Measurements from ENCODE around the gene STX2. TPM values are rescaled to one million over a fixed set of nuclear protein-coding genes. Genes with fewer than 3 reads are reported as not detected.
"Not testable (repeated sequence)": the region's sequence is repeated elsewhere in the genome, so short reads cannot be mapped to it uniquely, and the experiment has no call there.

The STX2 gene
- 45.7 and 45.9 TPM in 2 replicates for total RNA-seq (2014; rRNA removed)
- polyA plus RNA-seq (2012): 23.3 TPM

DNA sequence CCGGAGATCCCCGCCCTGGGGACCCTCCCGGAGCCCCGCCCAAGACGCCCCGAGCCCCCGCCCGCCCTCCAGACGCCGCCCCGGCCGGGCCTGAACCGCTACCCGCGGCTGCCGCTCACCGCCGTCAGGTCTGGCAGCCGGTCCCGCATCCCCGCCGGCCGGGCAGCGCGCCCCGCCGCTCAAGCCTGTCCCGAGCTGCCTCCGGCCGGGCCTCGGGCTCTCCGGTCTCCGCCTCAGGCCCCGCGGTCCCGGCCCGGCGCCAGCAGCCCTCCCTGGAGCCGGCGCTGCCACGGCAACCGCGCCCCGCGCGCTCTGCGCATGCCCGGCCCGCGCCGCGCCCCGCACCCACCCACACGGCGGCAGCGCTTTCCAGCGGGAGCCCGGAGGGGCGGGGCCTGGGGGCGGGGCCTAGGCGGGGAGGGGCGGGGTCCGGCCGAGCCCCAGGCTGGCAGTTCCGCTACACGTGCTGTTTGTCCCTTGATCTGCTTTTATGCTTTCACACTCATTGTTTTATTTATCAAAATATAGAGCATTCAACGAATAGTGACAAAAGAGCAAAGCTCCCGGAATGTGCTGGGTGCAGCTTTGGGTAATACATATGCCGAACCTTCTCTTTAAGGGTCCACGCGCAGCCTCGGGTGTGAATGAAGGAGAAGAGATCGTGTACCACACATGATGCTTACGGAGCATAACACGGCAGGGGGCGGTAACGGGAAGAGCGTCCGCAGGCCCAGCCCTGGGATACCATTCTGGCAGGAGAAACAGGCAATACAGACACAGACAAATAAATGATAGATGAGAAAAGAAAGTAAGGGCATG is at the start of gene STX2:
STX2 (minus strand) TSS at position 300 of the 819 bp plus-strand sequence; CDS start at position 149, 151 bp downstream.
- DNase-seq (ENCODE audit: low read depth): peak; percentile 81

DNA sequence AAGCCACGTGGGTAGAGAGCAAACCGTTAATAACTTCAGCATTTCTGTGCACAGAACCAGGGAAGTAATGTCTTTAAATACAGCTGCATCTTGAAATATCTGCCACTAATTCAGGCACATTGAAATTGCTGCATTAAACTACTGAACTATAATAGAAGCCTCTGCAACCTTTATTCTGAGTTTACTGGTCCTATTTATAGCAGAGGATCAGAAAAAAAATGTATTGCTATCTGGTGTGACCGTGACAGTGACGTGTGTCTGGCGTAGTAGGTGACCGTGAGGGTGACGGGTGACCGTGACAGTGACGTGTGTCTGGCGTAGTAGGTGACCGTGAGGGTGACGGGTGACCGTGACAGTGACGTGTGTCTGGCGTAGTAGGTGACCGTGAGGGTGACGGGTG is 48.1 kb upstream of the STX2 start:
- not testable (repeated sequence) for DNase-seq (ENCODE audit: low read depth)

DNA sequence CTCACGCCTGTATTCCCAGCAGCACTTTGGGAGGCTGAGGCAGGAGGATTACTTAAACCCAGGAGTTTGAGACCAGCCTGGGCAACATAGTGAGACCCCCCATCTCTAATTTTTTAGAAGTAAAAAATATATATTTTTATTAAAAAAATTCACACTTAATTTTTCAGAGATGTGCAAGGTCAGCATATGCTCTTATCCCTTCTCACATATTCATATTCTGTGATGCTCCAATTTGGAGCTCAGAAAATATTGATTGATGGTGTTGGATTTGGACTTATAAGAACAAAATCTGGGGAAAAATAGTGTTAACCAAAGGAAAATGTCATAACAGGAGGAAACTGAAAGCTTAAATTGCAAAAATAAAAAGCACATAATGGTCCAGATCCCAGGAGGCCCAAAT is 42.5 kb upstream of the STX2 start:
- no peak for DNase-seq (ENCODE audit: low read depth)

DNA sequence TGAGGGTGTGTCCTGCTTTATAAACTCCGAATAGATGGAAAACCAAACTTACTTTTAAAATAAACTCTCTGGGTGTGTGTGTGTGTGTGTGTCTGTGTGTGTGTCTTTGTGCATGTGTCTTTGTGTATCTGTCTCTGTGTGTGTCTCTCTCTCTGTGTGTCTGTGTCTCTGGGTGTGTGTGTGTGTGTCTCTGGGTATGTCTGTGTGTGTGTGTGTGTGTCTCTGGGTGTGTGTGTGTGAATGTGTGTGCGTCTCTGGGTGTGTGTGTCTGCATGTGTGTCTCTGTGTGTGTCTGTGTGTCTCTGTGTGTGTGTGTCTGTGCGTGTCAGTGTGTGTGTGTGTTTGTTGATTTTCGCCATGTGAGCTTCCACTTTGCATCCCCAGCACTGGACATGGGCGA is 42.0 kb upstream of the STX2 start:
- no peak for DNase-seq (ENCODE audit: low read depth)

DNA sequence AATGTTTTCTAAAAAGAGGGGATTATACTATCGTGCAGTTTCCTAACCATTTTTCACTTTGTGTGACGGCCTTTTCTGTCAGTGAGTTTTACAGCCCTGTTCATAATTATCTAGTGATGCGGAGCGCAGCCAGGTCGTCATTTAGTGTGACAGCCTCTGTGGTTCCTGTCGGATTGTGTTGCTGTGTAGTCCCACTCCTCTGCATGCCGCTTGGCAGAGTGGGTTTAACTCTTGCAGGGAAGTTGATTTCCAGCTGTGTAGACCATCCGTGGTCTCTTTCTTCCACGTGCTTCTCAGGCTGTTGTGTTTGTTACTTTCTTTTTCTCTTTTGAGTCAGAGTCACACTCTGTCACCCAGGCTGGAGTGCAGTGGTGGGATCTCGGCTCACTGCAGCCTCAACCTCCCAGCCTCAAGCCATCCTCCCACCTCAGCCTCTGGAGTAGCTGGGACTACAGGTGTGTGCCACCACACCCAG is 41.4 kb upstream of the STX2 start:
- no peak for DNase-seq (ENCODE audit: low read depth)

DNA sequence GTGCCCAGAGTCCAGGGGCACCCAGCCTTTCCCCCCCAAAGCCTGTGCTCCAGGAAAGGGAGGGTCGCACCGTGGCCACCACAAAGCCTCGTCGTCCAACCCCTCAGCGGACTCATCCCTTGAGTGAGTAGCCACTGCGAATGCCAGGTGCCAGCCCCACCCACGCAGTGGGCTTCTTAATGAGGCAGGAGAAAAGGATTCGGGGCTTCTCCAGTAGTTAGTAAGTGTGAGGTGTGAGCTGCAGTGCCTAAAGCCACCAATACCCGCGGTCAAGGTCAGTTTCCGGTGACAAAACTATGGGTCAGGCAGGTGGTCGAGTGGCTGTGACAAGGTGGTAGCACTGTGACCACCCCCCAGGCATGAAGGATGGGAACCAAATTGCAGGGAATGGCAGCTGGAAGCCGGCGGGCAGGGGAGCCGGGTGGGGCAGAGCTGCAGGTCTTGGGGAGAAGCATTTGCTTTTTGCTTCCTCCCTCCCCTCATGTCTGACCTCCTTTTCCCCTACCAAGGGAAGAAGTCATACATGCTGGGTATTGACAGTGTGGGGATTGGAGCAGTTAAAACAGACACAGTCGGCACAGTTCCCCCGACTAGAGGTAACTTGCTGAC is 40.8 kb upstream of the STX2 start:
- no peak for DNase-seq (ENCODE audit: low read depth)

DNA sequence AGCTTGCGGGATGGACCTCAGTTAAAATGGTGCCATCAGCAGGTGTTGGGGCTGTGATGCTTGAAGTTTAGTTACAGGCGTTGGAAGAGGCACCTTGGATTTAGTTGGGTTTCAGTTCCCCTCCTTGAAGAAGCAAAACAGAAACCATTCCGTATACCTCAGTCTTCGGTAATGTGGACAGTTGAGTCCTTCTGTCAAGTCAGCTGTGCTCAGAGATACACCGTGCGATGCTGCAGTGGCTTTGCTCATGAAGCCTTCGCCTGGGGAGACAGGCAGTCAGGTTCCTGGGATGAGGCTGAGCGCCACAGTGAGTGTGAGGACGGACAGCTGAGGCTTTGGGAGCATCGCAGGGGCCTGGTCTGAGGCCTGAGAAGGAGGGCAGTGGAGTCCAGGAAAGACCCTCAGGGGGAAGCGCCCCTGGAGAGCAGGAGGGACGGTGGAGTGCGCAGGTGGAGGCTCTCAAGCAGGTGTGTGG is 40.2 kb upstream of the STX2 start:
- DNase-seq (ENCODE audit: low read depth): no peak

DNA sequence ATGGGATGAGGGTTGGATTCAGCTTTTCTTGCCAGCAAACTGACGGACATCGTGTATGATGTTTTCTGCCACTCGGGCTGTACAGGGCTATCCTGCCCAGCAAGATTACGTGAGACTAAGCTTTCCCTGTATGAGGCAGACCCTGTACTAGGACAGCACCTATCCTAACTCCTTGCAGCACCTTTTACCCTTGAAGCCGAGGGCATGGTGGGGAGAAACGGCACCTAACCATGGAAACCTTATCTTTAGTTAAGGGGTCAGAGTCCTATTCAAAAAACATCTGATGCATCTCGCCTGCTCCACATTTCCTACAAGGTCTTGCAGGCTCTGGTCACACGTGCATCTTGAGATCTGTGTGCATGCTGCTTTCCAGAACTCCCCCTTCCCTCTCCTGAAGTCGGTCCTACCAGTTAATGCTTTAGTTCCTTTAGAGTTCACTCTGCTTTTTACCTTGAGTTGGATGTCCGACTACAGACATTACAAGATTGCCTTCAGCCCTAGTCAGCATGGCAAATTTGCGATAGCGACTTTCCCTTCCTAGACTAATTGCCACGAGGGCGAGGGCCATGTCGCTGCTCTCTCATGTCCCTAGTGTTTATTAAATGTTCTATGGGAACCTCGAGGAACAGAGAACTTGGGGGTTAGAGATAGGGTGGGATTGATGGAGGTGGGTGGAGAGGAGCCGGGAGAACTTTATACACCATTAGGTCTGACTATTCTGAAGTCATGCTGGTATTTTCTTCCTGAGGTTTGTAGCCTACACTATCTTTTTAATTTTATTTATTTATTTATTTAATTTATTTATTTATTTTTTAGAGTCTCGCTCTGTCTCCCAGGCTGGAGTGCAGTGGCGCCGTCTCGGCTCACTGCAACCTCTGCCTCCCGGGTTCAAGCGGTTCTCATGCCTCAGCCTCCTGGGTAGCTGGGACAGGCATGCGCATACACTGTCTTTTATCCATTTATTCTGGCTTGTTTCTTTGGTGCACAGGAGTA is 39.4 kb upstream of the STX2 start:
- DNase-seq (ENCODE audit: low read depth): no peak

DNA sequence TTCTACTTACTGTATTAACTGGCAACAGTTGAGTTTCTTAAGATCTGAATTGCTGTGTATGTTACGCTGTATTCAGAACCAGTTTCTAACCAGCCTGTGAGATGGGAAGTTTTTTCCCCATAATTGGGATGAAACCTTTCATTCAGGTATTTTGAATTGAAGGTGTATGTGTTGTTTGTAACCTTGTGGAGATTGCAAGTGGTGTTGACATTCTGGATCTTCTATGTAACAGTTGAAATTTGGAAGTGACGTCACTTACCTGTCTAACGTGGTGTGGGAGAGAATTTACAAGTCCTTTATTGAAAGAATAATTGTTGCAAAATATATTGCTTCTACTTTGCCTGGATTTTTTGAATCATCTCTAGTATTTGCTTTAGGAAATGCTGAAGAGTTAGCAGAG is 38.3 kb upstream of the STX2 start:
- no peak for DNase-seq (ENCODE audit: low read depth)

DNA sequence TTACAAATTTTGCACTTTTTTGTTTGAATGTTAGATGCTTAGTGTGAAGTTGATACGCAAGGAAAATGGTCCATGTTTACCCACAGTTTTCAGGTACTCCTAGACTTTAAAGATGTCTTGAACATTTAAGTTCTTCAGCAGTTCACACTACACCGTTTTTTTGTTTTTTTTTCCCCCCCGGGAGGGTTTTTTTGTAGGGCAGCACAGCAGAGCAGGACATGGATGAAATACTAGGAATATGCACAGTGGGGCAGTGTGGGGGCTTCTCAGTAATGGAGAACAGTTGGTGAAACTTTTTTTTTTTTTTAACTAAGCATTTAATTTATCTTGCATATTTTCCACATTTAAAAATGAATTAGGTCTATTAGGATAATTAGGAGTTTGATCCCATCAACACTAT is 37.7 kb upstream of the STX2 start:
- no peak for DNase-seq (ENCODE audit: low read depth)

DNA sequence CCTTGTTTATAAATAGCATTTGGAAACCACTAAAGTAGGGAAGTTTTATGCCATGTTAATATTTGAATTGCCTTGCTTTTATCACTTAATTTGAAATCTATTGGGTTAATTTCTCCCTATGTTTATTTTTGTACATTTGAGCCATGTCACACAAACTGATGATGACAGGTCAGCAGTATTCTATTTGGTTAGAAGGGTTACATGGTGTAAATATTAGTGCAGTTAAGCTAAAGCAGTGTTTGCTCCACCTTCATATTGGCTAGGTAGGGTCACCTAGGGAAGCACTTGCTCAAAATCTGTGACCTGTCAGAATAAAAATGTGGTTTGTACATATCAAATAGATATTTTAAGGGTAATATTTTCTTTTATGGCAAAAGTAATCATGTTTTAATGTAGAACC is 37.2 kb upstream of the STX2 start:
- no peak for DNase-seq (ENCODE audit: low read depth)

DNA sequence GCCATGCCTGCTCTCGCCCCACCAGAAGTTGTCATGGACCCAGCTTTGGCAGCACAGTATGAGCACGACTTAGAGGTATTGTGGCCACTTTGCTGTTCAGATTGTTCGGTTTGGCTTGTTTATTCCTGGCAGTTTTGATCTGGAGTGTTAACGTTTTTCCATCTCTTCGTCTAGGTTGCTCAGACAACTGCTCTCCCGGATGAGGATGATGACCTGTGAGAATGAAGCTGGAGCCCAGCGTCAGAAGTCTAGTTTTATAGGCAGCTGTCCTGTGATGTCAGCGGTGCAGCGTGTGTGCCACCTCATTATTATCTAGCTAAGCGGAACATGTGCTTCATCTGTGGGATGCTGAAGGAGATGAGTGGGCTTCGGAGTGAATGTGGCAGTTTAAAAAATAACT is 36.7 kb upstream of the STX2 start:
- not testable (repeated sequence) for DNase-seq (ENCODE audit: low read depth)

DNA sequence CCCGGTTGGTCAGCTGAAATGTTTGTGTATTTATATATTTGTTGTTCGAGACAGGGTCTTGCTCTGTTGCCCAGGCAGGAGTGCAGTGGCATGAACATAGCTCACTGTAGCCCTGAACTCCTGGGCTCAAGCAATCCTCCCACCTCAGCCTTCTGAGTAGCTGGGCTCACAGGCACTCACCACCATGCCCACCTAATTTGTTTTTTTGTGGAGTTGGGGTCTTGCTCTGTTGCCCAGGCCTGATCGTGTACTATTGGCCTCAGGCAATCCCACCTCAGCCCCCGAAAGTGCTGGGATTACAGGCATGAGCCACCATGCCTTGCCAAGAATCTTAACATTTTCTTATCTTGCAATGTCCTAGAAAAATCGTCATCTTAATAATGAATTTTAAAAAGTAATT is 36.1 kb upstream of the STX2 start:
- no peak for DNase-seq (ENCODE audit: low read depth)

DNA sequence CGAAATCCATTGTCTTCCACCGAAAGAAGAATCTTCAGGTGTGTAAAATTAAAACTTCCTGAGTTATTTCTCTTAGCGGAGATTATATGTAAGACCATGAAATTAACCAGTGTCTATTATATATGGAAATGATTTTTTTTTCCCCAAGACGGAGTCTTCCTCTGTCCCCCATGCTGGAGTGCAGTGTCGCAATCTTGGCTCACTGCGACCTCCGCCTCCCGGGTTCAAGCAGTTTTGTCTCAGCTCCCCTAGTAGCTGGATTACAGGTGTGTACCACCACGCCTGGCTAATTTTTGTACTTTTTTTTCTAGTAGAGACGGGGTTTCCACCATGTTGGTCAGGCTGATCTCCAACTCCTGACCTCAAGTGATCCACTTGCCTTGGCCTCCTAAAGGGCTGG is 35.6 kb upstream of the STX2 start:
- DNase-seq (ENCODE audit: low read depth): no peak

DNA sequence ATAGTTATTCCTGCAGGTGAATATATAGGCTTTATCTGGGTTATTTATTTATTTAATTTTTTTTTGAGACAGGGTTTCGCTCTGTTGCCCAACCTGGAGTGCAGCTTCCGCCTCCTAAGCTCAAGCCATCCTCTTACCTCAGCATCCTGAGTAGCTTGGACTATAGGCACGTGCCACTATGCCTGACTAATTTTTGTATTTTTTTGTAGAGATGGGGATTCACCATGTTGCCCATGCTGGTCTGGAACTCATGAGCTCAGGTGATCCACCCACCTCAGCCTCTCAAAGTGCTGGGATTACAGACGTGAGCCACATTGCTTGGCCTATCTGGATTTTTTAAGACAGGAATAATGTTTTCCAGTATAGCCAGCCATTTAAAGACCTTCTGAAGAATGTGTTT is 34.8 kb upstream of the STX2 start:
- no peak for DNase-seq (ENCODE audit: low read depth)

DNA sequence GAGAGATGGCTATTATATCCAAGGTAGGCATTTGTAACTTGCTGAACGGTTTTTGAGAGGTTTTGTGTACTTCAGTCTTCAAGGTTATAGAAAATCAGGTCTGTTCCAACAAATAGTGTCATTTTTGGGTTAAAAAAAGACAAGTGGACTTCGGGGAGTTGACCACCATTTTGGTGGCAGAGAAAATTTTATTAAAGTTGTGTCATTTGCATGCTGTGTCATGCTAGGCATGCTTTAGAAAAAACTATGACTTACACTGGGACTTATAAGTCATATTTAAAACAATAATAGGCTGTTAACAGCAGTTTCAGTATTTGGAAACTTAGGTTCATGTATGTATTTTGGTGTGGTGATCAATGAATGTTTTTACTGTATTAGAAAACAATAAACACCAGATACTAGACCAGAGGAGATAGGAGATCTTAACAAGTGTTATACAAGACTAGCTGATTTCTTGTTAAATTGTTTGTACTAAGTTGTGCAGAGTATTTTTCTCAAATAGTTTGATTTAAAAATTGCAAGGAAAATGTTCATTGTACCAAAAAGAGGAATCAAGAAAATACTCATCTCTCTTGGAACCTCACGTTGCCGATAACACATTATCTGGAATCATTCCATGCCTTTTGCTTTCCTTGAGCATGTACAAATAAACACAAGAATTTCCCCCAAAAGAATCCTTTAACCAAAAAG is 34.2 kb upstream of the STX2 start:
- no peak for DNase-seq (ENCODE audit: low read depth)

DNA sequence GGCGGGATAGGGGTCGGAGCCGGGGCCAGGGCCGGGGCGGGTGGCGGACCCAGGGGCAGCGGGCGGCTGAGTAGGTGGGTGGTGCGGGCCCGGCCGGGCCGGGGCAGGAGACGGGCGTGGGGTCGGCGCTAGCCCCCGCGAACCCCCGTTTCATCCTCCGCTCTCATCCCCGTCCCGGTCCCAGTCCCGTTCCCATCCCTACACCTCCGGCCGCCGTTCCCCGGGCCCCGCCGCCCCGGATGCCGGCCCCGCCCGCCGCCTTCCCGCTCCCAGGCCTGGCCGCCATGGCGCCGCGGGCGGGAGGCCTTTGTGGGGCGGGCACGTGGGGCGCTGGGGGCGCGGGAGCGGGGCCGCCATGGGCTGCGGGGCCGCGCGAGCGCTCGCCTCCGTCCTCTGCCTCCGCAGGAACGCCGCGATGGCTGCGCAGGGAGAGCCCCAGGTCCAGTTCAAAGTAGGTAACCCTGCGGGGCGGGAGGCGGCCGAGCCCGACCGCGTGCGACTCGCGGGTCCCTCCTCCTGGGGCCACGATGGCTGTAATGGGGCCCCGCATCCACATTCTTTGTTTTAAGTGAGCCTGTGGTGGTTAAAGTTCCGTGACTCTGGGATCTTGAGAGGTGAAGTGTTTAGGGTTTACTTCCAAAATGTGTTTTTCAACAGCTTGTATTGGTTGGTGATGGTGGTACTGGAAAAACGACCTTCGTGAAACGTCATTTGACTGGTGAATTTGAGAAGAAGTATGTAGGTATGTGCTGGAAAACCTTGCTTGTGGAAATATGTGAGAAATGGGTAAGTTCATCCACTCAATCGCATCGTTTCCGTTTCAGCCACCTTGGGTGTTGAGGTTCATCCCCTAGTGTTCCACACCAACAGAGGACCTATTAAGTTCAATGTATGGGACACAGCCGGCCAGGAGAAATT is 33.4 kb upstream of the STX2 start:
- DNase-seq (ENCODE audit: low read depth): peak; percentile 28

DNA sequence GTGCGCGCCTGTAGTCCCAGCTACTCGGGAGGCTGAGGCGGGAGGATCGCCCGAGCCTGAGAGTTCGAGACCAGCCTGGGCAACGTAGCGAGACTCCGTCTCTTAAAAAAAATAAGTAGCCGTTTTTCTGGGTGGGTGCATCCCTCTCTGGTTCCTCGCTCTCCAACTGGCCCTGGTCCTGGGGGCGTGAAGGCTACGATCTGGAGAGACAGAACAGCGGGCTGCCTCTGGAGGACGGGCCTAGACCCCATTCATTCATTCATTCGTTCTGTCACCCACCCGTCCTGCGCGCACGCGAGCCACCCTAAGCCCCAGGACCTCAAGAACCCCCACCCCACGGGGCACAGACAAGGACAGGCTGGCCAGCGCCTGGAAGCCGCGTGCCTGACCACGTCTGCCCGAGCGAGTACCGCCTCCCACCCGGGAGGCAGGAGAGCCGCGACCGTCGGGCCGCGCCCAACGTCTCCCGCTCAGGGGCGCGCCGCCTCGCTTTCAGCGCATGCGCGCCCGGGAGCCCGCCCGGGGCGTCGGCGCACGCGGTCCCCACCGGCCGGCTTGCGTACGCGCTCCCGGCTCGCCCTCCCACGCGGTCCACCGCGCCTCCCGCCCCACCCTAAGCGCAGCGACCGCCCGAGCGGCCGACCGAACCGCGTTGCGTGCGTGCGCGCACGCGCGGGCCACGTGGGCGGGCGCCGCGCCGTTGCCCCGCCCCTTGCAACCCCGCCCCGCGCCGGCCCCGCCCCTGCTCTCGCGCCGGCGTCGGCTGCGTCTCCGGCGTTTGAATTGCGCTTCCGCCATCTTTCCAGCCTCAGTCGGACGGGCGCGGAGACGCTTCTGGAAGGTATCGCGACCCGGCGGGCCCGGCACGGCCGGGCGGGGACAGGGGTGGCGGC is 32.5 kb upstream of the STX2 start, which contains the start of gene RAN:
RAN (plus strand) TSS at position 781 of the 893 bp plus-strand sequence. CDS start 528 bp downstream, outside the sequence.
- DNase-seq (ENCODE audit: low read depth): peak; percentile 89
